ENCODE data around the gene PIGK.
"Not testable (repeated sequence)": the region's sequence is repeated elsewhere in the genome, so short reads cannot be mapped to it uniquely, and the experiment has no call there.

The PIGK gene

GRCh38 chr1:77188770-77189169, 30.5 kb downstream of the PIGK start:
- DNase-seq, result no peak

- not testable (repeated sequence) for DNase-seq
These were observed 32.3 kb downstream of the PIGK start for GRCh38 chr1:77186907-77187306.

- no peak for DNase-seq
These were observed 37.1 kb downstream of the PIGK start for GRCh38 chr1:77182083-77182482.

- DNase-seq, result no peak
These were observed 39.6 kb downstream of the PIGK start for GRCh38 chr1:77179632-77180031.

- peak; percentile 32 for DNase-seq
These were observed 43.9 kb downstream of the PIGK start for GRCh38 chr1:77175230-77175844.

- DNase-seq, result peak; percentile 84
These were observed 48.5 kb downstream of the PIGK start for GRCh38 chr1:77170687-77171086.

- no peak for DNase-seq
These were observed 50.9 kb downstream of the PIGK start for GRCh38 chr1:77168358-77168757.

- no peak for DNase-seq
These were observed 54.7 kb downstream of the PIGK start for GRCh38 chr1:77164434-77164944.

- DNase-seq, result not testable (repeated sequence)
These were observed 59.5 kb downstream of the PIGK start for GRCh38 chr1:77159706-77160105.

- DNase-seq, result no peak
These were observed 63.0 kb downstream of the PIGK start for GRCh38 chr1:77156214-77156613.

- DNase-seq, result no peak
These were observed 73.0 kb downstream of the PIGK start for GRCh38 chr1:77146270-77146669.

- no peak for DNase-seq
These were observed 75.6 kb downstream of the PIGK start for GRCh38 chr1:77143529-77144121.

GRCh38 chr1:77139389-77139788, 79.8 kb downstream of the PIGK start:
- no peak for DNase-seq

- DNase-seq, result peak; percentile 46
These were observed 84.9 kb downstream of the PIGK start for GRCh38 chr1:77134359-77134758.

- no peak for DNase-seq
These were observed 85.4 kb downstream of the PIGK start for GRCh38 chr1:77133731-77134358.

GRCh38 chr1:77126307-77126706, 92.9 kb downstream of the PIGK start:
- DNase-seq, result peak; percentile 67

GRCh38 chr1:77121503-77121902, 97.7 kb downstream of the PIGK start:
- DNase-seq, result no peak

- DNase-seq, result peak; percentile 7
These were observed 98.3 kb downstream of the PIGK start for GRCh38 chr1:77120950-77121349.

GRCh38 chr1:77118712-77119111, 100.5 kb downstream of the PIGK start:
- no peak for DNase-seq

- no peak for DNase-seq
These were observed 114.6 kb downstream of the PIGK start for GRCh38 chr1:77104672-77105071.

- DNase-seq, result no peak
These were observed 115.7 kb downstream of the PIGK start for GRCh38 chr1:77103486-77103885.

GRCh38 chr1:77100875-77101274, 118.4 kb downstream of the PIGK start:
- DNase-seq, result peak; percentile 30

GRCh38 chr1:77096496-77097255, 122.6 kb downstream of the PIGK start:
- no peak for DNase-seq

- DNase-seq, result no peak
These were observed 124.0 kb downstream of the PIGK start for GRCh38 chr1:77095236-77095635.
